ENCODE measurements around the gene HYDIN.
A peak's percentile ranks its signal among the peaks of the same experiment; 100 is the strongest.

- TF ChIP-seq, protein P1, sequence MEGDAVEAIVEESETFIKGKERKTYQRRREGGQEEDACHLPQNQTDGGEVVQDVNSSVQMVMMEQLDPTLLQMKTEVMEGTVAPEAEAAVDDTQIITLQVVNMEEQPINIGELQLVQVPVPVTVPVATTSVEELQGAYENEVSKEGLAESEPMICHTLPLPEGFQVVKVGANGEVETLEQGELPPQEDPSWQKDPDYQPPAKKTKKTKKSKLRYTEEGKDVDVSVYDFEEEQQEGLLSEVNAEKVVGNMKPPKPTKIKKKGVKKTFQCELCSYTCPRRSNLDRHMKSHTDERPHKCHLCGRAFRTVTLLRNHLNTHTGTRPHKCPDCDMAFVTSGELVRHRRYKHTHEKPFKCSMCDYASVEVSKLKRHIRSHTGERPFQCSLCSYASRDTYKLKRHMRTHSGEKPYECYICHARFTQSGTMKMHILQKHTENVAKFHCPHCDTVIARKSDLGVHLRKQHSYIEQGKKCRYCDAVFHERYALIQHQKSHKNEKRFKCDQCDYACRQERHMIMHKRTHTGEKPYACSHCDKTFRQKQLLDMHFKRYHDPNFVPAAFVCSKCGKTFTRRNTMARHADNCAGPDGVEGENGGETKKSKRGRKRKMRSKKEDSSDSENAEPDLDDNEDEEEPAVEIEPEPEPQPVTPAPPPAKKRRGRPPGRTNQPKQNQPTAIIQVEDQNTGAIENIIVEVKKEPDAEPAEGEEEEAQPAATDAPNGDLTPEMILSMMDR (IDR thresholded peaks at IDR 0.05): no peak
- no peak for TF ChIP-seq EP300 (IDR thresholded peaks at IDR 0.05)
- peak in 2 of 4 donors; percentile 7 to 23 for TF ChIP-seq POLR2AphosphoS5 (IDR thresholded peaks at IDR 0.05)
- TF ChIP-seq POLR2A (IDR thresholded peaks at IDR 0.05): no peak
These were observed 452.5 kb downstream of the HYDIN start for GRCh38 chr16:70777973-70778406.

Data from sigmoid colon (tissue), 4 donors.